GM19468 (cell line): Measurements from ENCODE around the gene TMEM253.

Experiments
- ATAC-seq: cut with Tn5 transposase; IDR thresholded peaks from one replicate; pipeline ENCODE4 v1.9.1; 2021; ENCODE audit warnings: mild to moderate bottlenecking, moderate library complexity, moderate number of reproducible peaks; ENCODE audit not compliant: unreplicated experiment; ENCODE audit errors: extremely low read depth

The TMEM253 gene

GRCh38 chr14:21149641-21150367, 48.9 kb downstream of the TMEM253 start:
- no peak for ATAC-seq
